NCI-H2107 treated with DMSO at 0.1 percent for 48 hours (cell line): ENCODE results near the gene CST11.

Experiments
- DNase-seq: peaks from one replicate; lab custom pipeline; 2025; ENCODE audit not compliant: unreplicated experiment; lab: John Stamatoyannopoulos, UW

Gene CST11

GRCh38 chr20:23420943-23421931 is 31.4 kb downstream of the CST11 start, which contains the start of gene NAPB:
Gene NAPB (minus strand): TSS chr20:23421488. CDS start chr20:23421402, 86 bp downstream.
- DNase-seq: peak; percentile 43

- no peak for DNase-seq
Observed at GRCh38 chr20:23419995-23420901, 32.4 kb downstream of the CST11 start.

- no peak for DNase-seq
Observed at GRCh38 chr20:23419657-23419994, 33.0 kb downstream of the CST11 start.

GRCh38 chr20:23417861-23418260 is 34.8 kb downstream of the CST11 start:
- DNase-seq: no peak

- DNase-seq: no peak
Observed at GRCh38 chr20:23415959-23416583, 36.6 kb downstream of the CST11 start.

- DNase-seq: no peak
Observed at GRCh38 chr20:23415555-23415954, 37.1 kb downstream of the CST11 start.

- DNase-seq: no peak
Observed at GRCh38 chr20:23414526-23415188, 38.0 kb downstream of the CST11 start.

- no peak for DNase-seq
Observed at GRCh38 chr20:23413862-23414422, 38.7 kb downstream of the CST11 start.

- no peak for DNase-seq
Observed at GRCh38 chr20:23412026-23412425, 40.6 kb downstream of the CST11 start.

GRCh38 chr20:23410916-23411695 is 41.6 kb downstream of the CST11 start:
- DNase-seq: no peak

- DNase-seq: no peak
Observed at GRCh38 chr20:23409800-23410199, 42.9 kb downstream of the CST11 start.

GRCh38 chr20:23408957-23409356 is 43.7 kb downstream of the CST11 start:
- DNase-seq: no peak

- DNase-seq: no peak
Observed at GRCh38 chr20:23407781-23408464, 44.8 kb downstream of the CST11 start.

GRCh38 chr20:23406880-23407279 is 45.8 kb downstream of the CST11 start:
- no peak for DNase-seq

- DNase-seq: no peak
Observed at GRCh38 chr20:23404196-23404595, 48.5 kb downstream of the CST11 start.

- DNase-seq: no peak
Observed at GRCh38 chr20:23403751-23404150, 48.9 kb downstream of the CST11 start.

GRCh38 chr20:23401051-23401450 is 51.6 kb downstream of the CST11 start:
- DNase-seq: no peak
